ENCODE measurements around the gene GPC5.
"Not testable (repeated sequence)": the region's sequence is repeated elsewhere in the genome, so short reads cannot be mapped to it uniquely, and the experiment has no call there.

Gene GPC5

DNA sequence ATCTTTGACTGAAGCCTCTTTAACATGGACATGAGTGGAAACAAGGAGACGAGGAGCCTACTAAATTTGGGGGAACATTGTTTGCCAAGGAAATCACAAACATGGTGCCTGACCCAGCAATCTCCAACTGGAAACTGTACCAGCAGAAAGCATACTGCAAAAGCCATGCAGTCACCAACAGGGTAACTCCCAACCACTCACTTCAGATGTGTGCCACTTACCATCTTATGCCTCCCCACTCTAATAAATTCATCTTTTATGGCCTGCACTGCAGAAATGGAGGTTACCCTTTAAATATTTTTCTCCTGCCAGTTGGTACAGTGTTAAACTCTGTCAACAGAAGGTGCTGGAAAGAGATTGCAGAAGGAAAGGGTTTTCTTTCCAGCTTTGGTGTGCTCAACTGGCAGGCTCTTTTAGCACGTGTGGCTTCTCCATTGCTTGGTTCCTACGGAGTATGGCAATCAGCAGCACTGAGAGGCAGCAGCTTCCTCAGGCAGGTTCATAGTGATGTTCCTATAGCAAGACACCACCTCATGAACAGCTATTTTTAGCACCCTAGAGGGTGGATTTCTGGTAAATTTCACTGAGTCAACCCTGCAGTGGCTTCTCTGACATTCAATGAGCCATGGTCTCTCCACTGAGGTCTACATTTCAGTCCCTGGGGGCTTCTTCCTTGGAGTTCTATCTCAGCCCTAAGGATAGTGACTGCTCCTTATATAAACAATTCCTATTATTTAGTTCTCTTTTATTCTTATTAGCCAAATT, 29.6 kb upstream of the GPC5 start:
- DNase-seq (ENCODE audit: low read depth in 2 of 3, low spot score in 1 of 3) = no peak

DNA sequence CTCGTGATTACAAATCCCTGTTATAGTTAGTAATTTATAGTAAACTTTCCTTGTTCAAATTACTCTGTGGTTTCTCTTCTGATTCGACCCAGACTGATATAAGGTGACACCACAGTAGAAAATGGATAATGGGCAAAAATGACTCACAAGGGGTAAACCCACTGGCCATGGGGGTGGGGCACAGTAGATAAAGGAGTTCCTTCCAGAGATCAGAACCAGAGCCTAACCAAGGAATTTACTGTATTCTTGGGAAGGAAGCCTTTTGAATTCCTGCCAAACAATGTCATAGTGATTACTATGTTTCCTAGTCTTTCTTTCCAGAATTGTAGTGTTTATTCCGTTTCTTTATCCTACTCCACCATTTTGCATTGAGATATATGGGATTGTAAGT, 29.0 kb upstream of the GPC5 start:
- no peak for DNase-seq (ENCODE audit: low read depth in 2 of 3, low spot score in 1 of 3)

DNA sequence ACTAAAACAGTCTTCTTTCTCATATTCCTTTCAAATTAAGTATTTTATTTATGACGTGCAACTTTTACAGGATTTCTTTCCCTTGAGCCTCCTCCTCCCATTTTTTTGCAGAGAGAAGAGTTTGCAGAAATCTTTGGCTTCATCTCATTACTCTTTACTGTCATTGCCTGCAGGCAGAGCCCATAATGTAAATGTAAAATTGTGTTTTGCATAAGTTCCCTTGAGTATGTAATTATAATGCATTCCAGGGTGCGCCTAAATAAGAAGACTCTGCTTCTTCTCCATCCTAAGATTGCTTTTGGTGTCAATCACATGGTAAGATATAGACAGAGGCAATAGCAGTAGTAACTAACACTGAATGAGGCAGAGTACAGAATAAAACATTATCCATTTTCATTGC, 27.9 kb upstream of the GPC5 start:
- DNase-seq (ENCODE audit: low read depth in 2 of 3, low spot score in 1 of 3) = no peak

DNA sequence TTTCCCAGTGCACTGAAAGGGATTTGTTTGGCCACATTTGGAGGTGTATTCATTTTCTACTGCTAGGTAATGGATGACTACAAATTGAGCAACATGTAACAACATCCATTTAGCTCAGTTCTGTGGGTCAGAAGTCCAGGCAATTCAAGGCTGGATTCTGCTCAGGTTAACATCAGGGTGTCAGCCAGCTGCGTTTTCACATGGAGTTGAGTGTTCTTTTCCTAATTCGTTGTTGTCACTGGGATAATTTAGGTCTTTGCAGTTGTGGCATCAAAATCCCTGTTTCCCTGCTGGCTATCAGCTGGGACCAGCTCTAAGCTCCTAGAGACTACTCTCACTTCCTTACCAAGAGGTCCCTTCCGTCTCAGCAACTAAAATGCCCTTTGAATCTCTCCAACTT, 25.5 kb upstream of the GPC5 start:
- DNase-seq (ENCODE audit: low read depth in 2 of 3, low spot score in 1 of 3) = no peak

DNA sequence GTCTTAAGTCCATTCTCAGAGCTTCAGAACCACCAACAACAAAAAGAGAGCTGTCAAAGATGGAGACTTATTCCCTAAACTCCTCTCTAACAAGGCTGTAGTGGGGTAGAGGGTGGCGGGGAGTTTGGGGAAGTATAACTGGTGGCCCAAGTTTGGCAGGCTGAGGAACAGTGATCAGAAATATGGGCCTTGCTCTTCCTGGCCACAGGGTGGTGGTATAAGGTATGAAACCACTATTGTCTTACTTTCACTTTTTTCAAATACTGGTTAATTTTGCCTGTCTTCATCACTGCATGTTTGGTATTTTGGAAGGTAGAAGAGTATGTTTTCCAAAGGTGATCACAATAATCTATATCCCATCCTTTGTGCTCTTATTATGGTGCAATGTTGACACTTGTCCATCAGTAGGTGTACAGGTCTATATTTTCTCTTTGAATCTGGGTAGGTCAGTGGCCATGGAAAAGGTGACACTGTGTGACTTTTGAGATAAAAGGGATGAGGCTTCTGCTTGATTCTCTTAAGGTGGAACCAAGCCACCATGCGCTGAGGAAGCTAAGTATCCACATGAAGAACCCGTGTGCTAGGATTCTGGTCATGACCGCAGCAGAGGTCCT, 23.2 kb upstream of the GPC5 start:
- no peak for DNase-seq (ENCODE audit: low read depth in 2 of 3, low spot score in 1 of 3)

DNA sequence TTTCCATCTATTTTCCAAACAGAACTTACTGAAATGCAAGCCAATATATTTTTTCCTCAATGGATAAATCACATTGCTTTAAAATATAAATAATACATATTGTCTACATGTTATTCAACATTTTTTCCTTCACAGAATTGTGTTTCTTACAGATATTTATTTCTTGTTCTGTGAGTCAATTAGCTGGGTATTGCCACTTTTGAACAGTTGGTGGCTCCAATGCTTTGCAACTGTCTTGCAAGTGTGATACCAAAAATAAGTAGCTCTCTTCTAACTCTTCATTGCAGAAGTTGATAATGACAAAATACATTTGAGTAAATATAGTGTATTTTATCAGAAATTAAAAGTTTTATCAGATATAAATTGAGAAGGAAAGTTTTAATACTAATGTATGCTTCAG, 17.1 kb upstream of the GPC5 start:
- no peak for DNase-seq (ENCODE audit: low read depth in 2 of 3, low spot score in 1 of 3)

DNA sequence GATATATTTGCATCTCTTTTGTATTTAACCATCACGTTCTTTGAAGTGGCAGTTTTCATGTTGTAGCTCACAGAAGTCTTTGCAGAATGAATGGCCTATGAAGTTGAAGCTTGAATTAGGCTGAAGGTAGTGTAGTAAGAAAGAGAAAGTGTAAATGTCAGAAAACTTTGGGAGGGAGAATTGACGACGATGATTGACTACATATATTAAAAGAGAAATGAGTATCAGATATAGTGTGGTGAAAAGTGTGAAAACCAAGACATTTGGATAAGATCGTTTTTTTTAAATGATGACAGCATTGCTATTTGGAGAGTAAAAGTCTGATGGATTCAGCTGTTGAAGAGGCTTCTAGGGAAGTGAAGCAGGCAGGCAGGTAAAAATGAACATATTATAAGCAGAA, 14.6 kb upstream of the GPC5 start:
- no peak for DNase-seq (ENCODE audit: low read depth in 2 of 3, low spot score in 1 of 3)

DNA sequence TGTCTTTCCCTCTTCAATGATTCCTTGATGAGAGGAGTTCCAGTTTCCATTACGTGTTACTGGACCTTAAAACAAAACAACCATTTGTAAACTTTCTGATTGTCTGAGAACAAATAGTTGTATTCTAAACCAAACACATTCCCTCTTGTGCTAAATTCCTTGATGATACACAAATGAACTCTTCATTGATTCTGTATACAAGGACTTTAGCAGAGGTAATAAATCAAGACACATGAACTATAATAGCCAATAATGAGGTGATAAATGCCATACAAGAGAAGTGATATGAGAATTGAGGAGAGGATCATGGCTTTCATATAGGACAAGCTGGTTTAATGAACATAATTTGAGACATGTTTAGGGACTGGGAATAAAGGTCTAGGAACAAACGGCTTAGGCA, 13.5 kb upstream of the GPC5 start:
- no peak for DNase-seq (ENCODE audit: low read depth in 2 of 3, low spot score in 1 of 3)

DNA sequence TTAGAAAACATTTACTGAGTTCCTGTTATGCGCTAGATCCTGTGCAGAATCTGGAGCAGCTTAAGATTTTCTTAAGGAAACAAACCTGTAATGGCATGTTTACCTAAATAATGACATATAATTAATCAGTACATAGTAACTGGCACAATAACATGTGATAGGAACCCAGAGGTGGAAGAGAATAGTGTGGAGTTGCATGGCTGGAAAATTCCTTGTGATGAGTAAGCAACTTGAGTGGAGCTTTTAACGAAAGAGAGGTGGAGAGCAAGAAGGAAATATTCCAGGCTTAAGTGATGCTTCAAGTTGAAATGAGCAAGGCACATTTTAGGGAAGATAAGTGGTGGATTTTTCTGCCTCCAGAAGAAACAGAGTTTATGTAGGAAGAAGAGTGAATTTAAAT, 9.2 kb upstream of the GPC5 start:
- no peak for DNase-seq (ENCODE audit: low read depth in 2 of 3, low spot score in 1 of 3)

DNA sequence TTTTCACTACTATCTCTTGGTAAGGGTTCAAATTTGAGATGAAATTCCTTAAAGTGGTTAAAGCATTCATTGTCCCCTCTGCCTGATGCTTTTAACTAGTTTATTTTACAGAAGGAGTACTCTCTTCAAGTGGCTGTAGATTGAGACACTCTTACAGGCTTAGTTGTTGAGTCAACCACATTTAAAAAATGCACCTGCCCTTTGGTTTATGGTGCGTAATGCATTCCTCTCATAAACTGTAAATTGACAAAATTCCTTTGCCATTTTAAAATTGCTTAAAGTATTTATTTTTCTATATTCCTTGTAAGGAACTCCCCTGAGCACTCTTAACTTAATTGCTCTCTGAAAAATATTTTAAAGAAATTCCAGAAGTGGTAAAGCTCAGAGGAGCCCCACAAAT, 826 bp upstream of the GPC5 start:
- DNase-seq (ENCODE audit: low read depth in 2 of 3, low spot score in 1 of 3) = no peak

DNA sequence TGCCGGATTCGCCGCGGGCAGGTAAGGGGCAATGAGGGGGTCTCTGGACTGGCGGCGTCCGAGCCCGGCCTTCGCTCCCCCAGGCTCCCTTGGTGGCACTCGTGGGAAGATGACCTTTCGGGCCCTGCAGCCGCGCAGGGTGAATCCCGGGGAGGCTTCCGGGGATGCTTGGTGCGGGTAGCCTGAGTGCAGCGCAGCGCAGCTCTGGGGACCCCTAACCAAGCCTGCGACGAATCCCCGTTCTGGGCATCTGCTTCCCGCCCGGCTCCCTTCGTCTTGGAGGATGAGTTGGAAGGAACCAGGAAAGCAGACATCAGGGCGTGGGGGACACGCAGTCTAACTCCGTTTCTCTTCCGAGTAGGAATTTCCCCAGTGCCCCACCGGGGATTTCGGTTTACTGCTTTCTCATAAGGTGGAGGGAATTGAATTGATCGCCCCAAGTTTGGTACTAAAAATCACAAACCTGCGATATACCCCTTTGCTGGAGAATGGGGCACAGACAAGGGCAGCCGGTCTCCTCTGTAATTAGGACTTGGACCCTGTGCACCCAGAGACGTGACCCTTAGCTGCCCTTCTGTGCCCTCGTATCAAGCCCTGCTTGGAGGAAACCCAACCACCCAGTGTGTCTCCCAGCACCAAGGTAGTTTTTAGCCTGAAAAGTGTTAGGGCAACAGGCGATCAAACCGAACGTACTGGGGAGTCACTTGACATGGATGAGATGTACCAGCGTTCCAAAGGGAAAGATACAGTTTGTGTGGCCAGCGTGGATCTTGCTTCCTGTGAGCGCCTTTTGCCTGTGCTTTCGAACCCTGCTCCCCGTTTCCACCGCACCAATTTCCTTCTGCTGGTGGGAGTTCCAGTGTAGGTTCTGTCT, 1.0 kb downstream of the GPC5 start:
- DNase-seq (ENCODE audit: low read depth in 2 of 3, low spot score in 1 of 3) = no peak

DNA sequence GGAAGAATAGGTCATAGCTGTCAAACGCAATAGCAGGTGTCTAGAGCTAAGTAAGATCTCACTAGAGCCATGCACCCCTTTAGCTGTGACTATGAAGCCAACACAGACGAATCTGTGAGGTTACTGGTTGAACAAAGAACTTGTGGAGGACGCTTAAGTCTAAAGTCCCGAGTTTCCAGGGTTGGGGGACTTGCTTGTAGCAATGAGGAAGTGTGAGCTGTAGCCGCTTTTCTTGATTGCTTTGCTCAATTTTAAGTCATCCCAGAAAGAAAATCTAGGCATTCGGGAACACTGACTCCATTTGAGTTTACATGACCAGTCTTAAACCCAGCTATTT, 1.6 kb downstream of the GPC5 start:
- DNase-seq (ENCODE audit: low read depth in 2 of 3, low spot score in 1 of 3) = no peak

DNA sequence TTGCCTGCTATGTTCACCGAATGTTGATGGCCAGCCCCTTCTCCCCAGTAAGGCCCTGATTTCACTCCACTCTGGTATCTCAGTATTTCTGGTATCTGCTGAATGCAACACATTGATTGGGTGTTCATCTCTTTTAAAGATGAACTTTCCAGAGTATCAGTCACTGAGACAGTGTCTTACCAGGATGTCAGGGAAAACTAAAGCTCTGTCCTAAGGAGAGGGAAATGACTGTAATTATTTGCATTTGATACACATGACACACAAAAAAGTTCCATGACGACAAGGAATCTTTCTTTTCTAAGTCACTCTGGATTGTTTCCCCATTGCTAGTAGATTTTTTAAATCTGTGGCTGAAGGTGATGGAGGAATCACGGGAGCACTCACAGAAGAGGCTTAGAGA, 2.2 kb downstream of the GPC5 start:
- DNase-seq (ENCODE audit: low read depth in 2 of 3, low spot score in 1 of 3) = no peak

DNA sequence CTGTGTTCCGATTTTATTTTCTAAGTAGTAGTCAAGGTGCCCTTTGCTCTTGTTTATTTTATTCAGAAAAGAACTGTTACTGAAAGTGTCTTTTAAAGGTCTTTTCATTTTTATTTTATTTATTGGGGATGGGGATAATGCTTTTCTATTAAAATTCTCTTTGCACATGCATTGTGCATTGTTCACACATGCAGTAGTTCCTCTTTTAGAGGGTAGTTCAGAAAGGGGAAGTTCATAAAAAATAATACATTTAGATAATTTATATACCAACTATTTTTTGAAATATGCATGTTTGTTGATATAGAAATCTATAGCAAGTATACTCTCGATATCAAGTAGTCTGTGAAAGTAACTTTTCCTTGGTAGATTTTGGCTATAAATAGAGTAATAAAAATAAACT, 3.5 kb downstream of the GPC5 start:
- no peak for DNase-seq (ENCODE audit: low read depth in 2 of 3, low spot score in 1 of 3)

DNA sequence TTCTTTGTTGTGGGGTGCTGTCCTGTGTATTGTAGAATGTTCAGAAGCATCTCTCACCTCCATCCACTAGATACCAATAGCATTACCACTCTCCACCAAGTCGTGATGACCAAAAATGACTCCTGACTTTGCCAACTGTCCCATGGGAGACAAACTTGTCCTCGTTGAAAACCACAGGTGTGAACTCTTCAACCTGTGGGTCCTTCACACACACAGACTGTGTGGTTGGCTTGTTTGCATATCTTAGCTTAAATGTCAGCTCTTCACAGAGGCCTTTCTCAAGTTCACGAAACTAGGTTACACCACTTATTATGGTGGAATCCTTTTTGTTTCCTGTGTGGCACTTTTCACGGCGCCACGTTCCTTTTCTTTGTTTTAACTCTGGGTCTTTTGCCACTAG, 6.8 kb downstream of the GPC5 start:
- no peak for DNase-seq (ENCODE audit: low read depth in 2 of 3, low spot score in 1 of 3)

DNA sequence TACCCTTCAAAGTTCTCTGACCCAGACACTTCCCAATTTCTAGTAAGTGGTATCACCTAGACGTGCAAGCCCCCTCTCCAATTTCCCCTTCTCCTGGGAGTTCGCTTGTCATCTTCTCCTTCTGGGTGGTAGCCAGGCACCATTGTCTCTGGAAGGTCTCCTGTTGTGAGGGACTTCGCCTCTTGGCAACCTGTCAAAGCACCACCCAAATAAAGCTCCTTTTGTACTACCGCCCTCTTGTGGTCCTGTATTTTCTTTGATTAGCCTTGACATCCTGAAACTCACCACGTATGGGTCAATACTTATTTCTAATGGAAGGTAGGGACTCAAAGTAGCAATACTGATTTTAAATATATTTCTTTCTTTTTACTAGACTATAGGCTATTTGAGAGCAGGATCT, 8.2 kb downstream of the GPC5 start:
- peak in 1 of 3 donors; percentile 47 for DNase-seq (ENCODE audit: low read depth in 2 of 3, low spot score in 1 of 3)

DNA sequence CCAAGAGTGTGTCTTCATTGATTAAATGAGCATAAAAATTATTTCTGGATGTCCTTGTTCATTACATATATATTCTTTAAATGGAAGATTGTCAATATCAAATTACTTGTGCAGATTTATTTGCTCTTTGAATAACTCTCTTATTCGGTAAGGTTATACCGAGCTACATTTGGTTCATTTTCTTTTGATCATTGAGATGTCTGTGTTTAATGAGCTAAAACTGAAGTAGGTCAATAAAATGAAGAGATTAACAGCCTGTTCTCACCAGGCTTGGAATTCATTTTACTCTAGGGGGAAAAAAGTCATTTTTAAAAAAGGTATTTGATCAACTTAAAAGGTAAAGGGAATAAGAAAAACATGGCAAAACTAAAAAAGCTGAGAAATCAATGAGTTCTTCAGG, 10.6 kb downstream of the GPC5 start:
- no peak for DNase-seq (ENCODE audit: low read depth in 2 of 3, low spot score in 1 of 3)

DNA sequence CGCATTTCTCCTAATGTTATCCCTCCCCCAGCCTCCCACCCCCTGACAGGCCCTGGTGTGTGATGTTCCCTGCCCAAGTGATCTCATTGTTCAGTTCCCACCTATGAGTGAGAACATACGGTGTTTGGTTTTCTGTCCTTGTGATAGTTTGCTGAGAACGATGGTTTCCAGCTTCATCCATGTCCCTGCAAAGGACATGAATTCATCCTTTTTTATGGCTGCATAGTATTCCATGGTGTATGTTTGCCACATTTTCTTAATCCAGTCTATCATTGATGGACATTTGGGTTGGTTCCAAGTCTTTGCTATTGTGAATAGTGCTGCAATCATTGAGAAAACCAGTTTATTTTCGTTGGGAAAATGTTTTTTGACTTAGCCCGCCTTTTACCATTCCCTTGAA, 18.2 kb downstream of the GPC5 start:
- DNase-seq (ENCODE audit: low read depth in 2 of 3, low spot score in 1 of 3) = not testable (repeated sequence)

DNA sequence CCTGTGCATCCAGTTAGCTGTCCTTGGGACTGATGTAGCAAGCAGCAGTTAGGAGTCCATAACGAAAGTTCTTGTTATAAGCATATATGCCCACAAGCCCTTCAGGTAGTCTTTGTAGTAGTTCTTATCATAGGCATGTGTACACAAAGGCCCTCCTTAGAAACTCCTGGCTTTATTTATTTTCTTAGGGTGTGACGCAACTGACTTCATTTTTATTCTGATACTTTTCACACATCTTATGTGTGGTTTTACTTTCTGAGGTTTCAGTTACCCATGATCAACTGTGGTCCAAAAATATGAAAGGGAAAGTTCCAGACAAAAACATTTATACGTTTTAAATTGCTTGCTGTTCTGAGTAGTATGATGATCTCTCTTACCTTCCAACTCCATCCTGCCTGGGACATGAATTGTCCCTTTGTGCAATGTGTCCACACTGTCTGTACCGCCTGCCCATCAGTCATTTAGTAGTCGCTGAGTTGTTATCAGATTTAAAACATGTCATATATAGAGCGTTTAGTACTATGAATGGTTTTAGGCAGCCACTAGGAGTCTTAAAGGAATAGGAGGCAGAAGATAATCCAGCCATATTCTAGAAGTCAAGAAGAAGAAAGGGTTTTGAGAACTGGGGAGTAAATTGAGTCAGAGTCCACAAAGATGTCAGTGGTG, 19.4 kb downstream of the GPC5 start:
- DNase-seq (ENCODE audit: low read depth in 2 of 3, low spot score in 1 of 3) = no peak

DNA sequence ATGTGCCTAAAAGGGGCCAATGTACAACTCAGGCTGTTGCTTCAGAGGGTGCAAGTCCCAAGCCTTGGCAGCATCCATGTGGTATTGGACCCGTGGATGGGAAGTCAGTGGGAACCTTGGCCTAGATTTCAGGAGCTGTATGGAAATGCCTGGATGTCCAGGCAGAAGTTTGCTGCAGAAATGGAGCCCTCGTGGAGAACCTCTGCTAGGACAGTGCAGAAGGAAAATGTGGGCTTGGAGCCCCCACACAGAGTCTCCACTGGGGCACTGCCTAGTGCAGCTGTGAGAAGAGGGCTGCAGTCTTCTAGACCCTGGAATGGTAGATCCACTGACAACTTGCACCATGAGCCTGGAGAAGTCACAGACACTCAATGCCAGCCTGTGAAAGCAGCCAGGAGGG, 28.5 kb downstream of the GPC5 start:
- no peak for DNase-seq (ENCODE audit: low read depth in 2 of 3, low spot score in 1 of 3)

DNA sequence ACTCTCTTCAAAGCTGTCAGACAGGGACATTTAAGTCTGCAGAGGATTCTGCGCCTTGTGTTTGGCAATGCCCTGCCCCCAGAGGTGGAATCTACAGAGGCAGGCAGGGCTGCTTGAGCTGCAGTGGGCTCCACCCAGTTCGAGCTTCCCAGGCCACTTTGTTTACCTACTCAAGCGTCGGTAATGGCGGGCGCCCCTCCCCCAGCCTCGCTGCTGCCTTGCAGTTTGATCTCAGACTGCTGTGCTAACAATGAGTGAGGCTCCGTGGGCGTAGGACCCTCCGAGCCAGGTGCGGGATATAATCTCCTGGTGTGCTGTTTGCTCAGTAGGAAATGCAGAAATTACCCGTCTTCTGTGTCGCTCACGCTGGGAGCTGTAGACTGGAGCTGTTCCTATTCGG, 40.3 kb downstream of the GPC5 start:
- DNase-seq (ENCODE audit: low read depth in 2 of 3, low spot score in 1 of 3) = not testable (repeated sequence)

DNA sequence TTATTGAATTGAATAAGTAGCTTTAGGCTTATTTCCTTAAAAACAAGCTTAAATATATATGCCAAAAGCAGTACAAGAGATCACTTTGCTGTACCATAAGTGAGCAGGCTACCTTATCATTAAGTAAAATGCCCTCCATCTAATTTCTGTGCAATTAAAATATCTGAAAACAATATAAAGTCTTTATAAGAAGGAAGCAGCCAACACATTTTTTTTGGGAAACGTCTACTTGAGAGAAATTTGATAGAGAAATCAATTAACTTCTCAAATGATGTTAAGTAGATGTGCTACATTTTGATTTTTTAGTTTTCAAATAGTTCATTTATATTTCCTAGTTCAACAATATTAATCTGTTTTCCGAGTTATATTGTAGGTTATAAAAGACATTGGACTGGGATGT, 52.5 kb downstream of the GPC5 start:
- DNase-seq (ENCODE audit: low read depth in 2 of 3, low spot score in 1 of 3) = no peak

Data from stimulated activated CD4-positive, alpha-beta T cell treated with anti-CD3 and anti-CD28 coated beads, Interleukin-12 subunit alpha, Interleukin-12 subunit beta, amount 100 ng/mL, for 48 hours (primary cell).